ENCODE data around the gene GUCY1A2.

GRCh38 chr11:106996691-106997090 lies 21.6 kb downstream of the GUCY1A2 start:
- TF ChIP-seq CTCF (IDR thresholded peaks at IDR 0.05 in 4 of 5, conservative IDR thresholded peaks at IDR 0.05 in 1 of 5), result no peak
- no peak for TF ChIP-seq POLR2A (IDR thresholded peaks at IDR 0.05)
